ENCODE data around the gene TOM1. TPM values are rescaled to one million over a fixed set of nuclear protein-coding genes. Genes with fewer than 3 reads are reported as not detected.
A peak's percentile ranks its signal among the peaks of the same experiment; 100 is the strongest.

The TOM1 gene
- total and polyA plus RNA-seq, 10 donors, result 19.9 to 92.1 (median 49.8) TPM

DNA sequence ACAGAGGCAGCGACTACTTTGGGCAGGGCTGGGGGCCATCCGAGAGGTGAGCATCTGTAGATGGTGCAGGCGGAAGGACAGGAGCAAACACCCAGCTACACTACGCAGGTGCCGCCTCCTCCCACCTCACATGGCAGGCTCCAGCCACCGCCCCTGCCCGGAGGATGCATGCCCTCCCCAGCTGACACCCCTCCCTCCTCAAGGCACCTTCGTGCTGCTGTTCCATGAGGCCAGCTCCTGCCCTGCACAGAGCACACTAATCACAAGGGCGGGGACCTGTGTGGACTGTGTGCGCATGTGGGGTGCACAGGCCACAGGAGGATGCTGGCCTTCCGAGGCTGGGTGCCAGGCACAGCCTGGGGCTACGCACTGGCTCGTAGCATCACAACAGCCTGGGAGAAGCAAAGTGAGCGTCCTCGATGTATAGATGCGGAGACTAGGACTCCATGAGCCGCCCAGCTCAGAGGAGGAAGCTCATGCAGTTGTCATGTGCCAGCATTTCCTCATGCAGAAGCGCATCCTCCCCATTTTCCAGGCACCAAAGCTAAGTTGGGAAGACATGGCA lies 48.4 kb downstream of the TOM1 start:
- Histone ChIP-seq H3K4me3 (no peak overlapping the region), H3K9me3 (no peaks in the 10 kb centered on the region), H3K36me3 (peaks cover 0 to 59% (median 34%) of the 10 kb centered on the region in 6 donors), H3K27me3 (replicated peaks in 1 of 7) (no peaks in the 10 kb centered on the region), H3K4me1 (peaks cover 14 to 43% (median 35%) of the 10 kb centered on the region in 6 donors), H3K27ac (no peak overlapping the region)
- TF ChIP-seq POLR2AphosphoS5 (IDR thresholded peaks at IDR 0.05) (peak in 2 of 3 donors; percentile 5 to 50), POLR2A (IDR thresholded peaks at IDR 0.05) (no peak)
- DNase-seq, result no peak
- 92 to 97% (median 97%) methylated on average over 9 to 18 of the region's 18 CpGs for WGBS, 5 donors
- intact Hi-C loops (cut with DNase I; ENCODE audit: low total_unique reads), result no loop called here

DNA sequence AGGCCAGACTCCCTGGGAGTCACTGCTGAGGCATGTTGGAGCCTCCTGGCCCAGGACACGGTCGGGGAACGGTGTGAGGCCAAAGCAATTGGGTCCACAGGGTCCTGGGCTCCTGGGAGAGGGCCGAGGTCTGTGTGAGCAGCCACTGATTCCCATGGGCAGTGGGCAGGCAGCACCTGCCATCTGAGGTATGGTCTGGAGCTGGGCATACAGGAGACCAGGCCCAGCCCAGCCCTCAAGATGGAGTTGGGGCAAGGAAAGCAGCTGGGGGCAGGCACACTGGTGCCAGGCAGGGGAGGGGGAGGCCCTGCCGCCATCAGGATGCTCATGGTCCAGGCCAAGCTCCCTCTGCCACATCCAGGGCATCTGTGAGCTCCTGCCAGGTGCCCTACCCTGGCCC lies 49.0 kb downstream of the TOM1 start:
- 91 to 100% (median 93%) methylated on average over 1 to 5 of the region's 5 CpGs; no CpG with 5 or more reads in 1 of the 5 donors for WGBS, 5 donors
- Histone ChIP-seq H3K36me3 (peaks cover 0 to 53% (median 34%) of the 10 kb centered on the region in 6 donors), H3K9me3 (no peaks in the 10 kb centered on the region), H3K27ac (no peak overlapping the region), H3K4me3 (no peak overlapping the region), H3K27me3 (replicated peaks in 1 of 7) (no peaks in the 10 kb centered on the region), H3K4me1 (peaks cover 14 to 49% (median 41%) of the 10 kb centered on the region in 6 donors)
- intact Hi-C loops (cut with DNase I; ENCODE audit: low total_unique reads), result no loop called here
- no peak for DNase-seq
- TF ChIP-seq POLR2AphosphoS5 (IDR thresholded peaks at IDR 0.05), result peak in 1 of 3 donors; percentile 5
- no peak for TF ChIP-seq POLR2A (IDR thresholded peaks at IDR 0.05)

DNA sequence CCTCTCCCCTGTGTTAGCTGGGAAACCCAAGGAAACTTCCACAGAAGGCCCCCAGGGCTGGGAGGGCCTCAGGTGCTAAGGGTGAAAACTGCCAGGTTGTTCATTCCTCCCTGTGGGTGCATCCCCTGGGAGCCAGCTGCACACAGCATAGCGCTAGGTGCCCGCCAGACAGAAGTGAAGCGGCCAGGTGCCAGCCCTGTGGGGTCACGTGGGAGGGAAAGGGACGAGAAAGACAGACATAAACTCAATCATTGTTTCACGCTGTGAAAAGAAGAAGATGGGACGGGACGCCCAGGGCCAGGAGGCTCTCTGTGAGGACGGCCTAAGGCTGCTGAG lies 49.6 kb downstream of the TOM1 start:
- Histone ChIP-seq H3K4me3 (no peak overlapping the region), H3K9me3 (no peaks in the 10 kb centered on the region), H3K36me3 (peaks cover 0 to 46% (median 29%) of the 10 kb centered on the region in 6 donors), H3K4me1 (peaks cover 14 to 55% (median 44%) of the 10 kb centered on the region in 6 donors), H3K27me3 (replicated peaks in 1 of 7) (no peaks in the 10 kb centered on the region), H3K27ac (peak overlapping the region in 1 of 8 donors; percentile 91)
- peak; percentile 76 for DNase-seq
- TF ChIP-seq POLR2A (IDR thresholded peaks at IDR 0.05) (no peak), POLR2AphosphoS5 (IDR thresholded peaks at IDR 0.05) (peak in 2 of 3 donors; percentile 11 to 15)
- intact Hi-C loops (cut with DNase I; ENCODE audit: low total_unique reads), result no loop called here
- 49 to 79% (median 74%) methylated on average over 9 of the region's 9 CpGs for WGBS, 5 donors

DNA sequence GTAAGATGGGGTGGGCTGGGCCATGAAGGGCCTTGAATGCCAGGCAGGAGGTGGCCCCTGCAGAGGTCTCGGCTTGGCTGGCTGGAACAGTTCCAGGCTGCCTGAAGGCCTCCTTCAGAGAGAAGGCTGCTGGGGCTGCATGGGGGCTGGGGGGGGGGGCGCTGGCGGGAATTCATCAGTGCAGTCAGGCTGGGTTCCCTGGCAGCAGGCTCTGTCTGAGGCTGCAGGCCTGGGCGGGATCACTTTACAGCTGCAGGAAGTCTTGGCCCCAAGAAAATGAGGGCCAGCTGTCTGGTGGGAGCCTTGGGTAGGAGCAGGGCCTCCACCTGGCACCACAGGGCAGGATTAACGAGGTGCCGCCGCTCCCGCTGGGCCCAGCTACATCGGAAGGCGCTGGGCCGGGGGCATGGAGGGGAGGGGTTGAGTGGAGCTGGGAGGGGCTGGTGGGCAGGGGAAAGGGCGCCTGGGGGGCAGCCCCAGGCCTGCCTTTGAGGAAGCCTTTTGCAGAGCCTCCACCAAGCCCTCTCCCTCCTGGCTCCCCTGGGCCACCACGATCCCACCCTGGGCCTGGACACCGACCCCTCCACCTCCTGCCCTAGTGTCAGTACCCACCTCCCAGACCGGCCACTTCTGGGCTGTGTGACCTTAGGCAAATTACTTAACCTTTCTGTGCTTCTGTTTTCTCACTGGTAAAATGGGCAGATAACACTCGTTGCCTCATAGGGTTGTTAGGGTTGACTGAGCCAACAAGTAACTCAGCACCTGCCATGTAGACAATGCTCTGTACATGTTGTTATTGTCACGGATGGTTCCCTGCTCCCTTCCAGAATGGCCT lies 50.2 kb downstream of the TOM1 start:
- intact Hi-C loops (cut with DNase I; ENCODE audit: low total_unique reads), result loop anchor here (5.0 to 10.0 kb wide), 2 partner anchors 55 to 232 kb away; partner anchors contain the start of gene MCM5
- Histone ChIP-seq H3K9me3 (no peaks in the 10 kb centered on the region), H3K27me3 (replicated peaks in 1 of 7) (no peaks in the 10 kb centered on the region), H3K4me1 (peaks cover 14 to 58% (median 44%) of the 10 kb centered on the region in 6 donors), H3K4me3 (no peak overlapping the region), H3K27ac (peak overlapping the region in 5 of 8 donors; percentile 33 to 95 (median 88)), H3K36me3 (peaks cover 0 to 40% (median 23%) of the 10 kb centered on the region in 6 donors)
- TF ChIP-seq POLR2AphosphoS5 (IDR thresholded peaks at IDR 0.05), result peak in 2 of 3 donors; percentile 2 to 24
- TF ChIP-seq POLR2A (IDR thresholded peaks at IDR 0.05), result no peak
- peak; percentile 82 for DNase-seq
- WGBS, 5 donors, result 44 to 62% (median 56%) methylated on average over 14 to 17 of the region's 17 CpGs

DNA sequence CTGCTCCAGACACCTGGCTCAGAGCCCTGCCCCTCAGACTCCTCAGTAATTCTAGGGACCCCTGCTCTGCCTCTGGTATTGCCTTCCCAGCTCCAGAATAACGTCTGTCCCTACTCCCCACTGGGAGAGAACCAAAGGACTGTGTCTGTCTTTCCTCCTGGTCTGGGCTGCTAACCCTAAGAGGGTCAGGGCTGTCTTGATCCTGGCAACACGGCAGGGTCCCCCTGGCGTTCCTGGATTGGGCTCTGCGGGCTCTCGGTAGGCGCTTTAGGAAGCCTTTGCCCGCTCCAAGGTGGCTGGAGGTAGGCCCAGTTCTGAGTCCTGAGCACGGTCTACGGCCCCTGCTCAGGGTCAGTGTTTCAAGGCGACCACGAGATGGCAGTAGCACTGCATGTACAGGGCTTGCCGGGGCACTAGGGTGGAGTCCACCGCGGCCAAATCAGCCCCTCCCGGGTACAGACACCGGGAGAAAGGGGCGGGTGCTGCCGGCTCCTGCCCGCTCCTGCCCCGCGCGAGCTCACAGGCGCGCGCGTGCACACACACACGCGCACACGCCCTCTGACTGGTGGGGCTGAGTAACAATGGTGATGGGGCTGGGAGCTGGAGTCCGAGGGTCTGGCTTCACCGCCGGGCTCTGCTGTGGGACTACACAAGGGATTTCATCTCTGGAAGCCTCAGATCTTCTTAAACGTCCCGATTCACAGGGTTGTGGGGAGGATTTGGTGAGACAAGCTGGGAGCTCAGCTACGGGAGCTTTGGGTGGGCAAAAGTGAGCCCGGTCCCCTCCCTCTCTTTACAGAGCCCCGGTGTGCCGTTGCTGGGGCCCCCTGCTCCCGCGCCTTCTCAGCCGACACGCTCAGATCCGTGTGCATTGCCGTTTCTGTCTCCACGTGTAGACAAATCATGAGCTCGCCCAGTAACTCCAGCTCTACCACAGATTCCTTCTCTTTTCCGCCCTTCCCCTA lies 51.1 kb downstream of the TOM1 start:
- peak overlapping the region; percentile 12 to 70 (median 46) for H3K4me3 ChIP-seq
- WGBS, 5 donors, result 2 to 7% (median 3%) methylated on average over 22 to 47 of the region's 47 CpGs
- H3K36me3 ChIP-seq, result peaks cover 0 to 31% (median 15%) of the 10 kb centered on the region in 6 donors
- peaks cover 14 to 60% (median 44%) of the 10 kb centered on the region in 6 donors for H3K4me1 ChIP-seq
- intact Hi-C loops (cut with DNase I; ENCODE audit: low total_unique reads), result loop anchor here (5.0 to 10.0 kb wide), 2 partner anchors 54 to 231 kb away; partner anchors contain the start of gene MCM5
- peak overlapping the region; percentile 33 to 95 (median 84) for H3K27ac ChIP-seq
- TF ChIP-seq POLR2A (IDR thresholded peaks at IDR 0.05) (peak in 1 of 3 donors; percentile 31), POLR2AphosphoS5 (IDR thresholded peaks at IDR 0.05) (peak; percentile 89 to 90 (median 90))
- TF ChIP-seq, protein P1, sequence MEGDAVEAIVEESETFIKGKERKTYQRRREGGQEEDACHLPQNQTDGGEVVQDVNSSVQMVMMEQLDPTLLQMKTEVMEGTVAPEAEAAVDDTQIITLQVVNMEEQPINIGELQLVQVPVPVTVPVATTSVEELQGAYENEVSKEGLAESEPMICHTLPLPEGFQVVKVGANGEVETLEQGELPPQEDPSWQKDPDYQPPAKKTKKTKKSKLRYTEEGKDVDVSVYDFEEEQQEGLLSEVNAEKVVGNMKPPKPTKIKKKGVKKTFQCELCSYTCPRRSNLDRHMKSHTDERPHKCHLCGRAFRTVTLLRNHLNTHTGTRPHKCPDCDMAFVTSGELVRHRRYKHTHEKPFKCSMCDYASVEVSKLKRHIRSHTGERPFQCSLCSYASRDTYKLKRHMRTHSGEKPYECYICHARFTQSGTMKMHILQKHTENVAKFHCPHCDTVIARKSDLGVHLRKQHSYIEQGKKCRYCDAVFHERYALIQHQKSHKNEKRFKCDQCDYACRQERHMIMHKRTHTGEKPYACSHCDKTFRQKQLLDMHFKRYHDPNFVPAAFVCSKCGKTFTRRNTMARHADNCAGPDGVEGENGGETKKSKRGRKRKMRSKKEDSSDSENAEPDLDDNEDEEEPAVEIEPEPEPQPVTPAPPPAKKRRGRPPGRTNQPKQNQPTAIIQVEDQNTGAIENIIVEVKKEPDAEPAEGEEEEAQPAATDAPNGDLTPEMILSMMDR (IDR thresholded peaks at IDR 0.05 in 8 of 11, conservative IDR thresholded peaks at IDR 0.05 in 3 of 11), result peak; percentile 90 to 99 (median 96)
- DNase-seq, result peak; percentile 97
- no peaks in the 10 kb centered on the region for H3K9me3 ChIP-seq
- H3K27me3 ChIP-seq (replicated peaks in 1 of 7), result no peaks in the 10 kb centered on the region
